Panc1 (cell line): Measurements from ENCODE around the gene TMED8.

Experiments
- CTCF ChIP-seq: fragments of 450-650 bp; IDR thresholded peaks from 2 replicates; pipeline ENCODE4 v1.5.1; 2017; ENCODE audit warnings: mild to moderate bottlenecking
- SIN3A ChIP-seq: IDR thresholded peaks from 2 replicates; pipeline ENCODE4 v1.6.1; 2012; ENCODE audit warnings: low read depth, mild to moderate bottlenecking, low read length, moderate library complexity, borderline replicate concordance; ENCODE audit not compliant: insufficient read depth
- TCF7L2 ChIP-seq: IDR thresholded peaks from 2 replicates; pipeline ENCODE4 v1.6.1; 2011; ENCODE audit warnings: mild to moderate bottlenecking, low read depth, low read length, inconsistent platforms

GRCh38 chr14:77339407-77339806 is 37.5 kb downstream of the TMED8 start:
- no peak for TF ChIP-seq TCF7L2
- no peak for TF ChIP-seq CTCF
- no peak for TF ChIP-seq SIN3A
